Ramos (cell line): ENCODE data around the gene PCDHGC4.

Source experiments
- in situ Hi-C: fragments of 300-500 bp; cut with MboI; formaldehyde crosslinking; loops from one replicate; pipeline ENCODE4 v1.14.3; 2022; ENCODE audit warnings: low sequenced_read_pairs; ENCODE audit not compliant: unreplicated experiment

Gene PCDHGC4

DNA sequence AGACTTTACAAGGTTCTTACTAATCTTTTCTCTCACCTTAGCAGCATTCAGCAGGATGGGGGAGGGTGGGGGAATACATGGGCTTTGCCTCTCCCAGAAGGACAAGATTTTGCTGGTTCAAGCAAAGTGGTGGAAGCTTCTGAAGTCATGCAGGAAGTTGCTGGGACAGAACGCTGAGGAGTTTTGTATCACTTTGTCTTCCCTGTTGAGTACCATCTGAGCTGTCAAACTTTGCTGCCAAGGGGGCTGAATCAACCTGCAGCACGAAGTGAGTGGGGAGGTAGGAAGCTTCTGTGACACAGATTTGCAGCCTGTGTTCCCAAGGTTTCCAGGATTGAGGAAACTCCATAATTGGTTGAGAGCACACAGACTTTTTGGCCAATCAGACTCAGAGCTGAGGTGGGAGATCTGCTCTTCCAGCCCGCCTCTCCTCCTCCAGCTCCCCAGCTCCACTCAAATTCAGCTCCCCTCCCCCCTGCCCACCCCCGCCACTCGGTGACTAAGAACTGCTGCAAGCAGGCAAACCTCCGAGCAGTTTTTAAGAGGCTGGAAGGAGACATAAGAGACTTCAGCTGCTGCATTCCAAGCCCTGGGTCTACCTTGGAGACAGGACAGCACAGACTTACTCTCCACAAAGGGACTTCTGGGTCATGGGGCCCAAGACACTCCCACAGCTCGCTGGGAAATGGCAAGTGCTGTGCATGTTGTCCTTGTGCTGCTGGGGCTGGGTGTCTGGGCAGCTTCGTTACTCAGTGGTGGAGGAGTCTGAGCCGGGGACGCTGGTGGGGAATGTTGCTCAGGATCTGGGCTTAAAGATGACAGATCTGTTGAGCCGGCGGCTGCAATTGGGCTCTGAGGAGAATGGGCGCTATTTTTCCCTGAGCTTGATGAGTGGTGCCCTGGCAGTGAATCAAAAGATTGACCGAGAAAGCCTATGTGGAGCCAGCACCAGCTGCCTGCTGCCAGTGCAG, 4.0 kb downstream of the PCDHGC4 start, which contains the start of gene PCDHGC5:
TSS of gene PCDHGC5 (plus strand) at position 491 of the 971 bp plus-strand sequence. CDS start at position 651, 160 bp downstream.
- in situ Hi-C loops: no loop called here

- in situ Hi-C loops: no loop called here
These were observed 5.0 kb downstream of the PCDHGC4 start for GRCh38 chr5:141489841-141490240.

DNA sequence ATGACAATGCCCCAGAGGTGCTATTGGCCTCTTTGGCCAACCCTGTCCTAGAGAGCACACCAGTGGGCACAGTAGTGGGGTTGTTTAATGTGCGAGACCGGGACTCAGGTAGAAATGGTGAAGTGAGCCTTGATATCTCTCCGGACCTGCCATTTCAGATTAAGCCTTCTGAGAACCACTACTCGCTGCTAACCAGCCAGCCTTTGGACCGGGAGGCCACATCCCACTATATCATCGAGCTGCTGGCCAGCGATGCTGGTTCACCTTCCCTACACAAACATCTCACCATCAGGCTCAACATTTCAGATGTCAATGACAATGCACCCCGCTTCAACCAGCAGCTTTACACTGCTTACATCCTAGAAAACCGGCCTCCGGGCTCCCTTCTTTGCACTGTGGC, 5.4 kb downstream of the PCDHGC4 start:
- in situ Hi-C loops: no loop called here

DNA sequence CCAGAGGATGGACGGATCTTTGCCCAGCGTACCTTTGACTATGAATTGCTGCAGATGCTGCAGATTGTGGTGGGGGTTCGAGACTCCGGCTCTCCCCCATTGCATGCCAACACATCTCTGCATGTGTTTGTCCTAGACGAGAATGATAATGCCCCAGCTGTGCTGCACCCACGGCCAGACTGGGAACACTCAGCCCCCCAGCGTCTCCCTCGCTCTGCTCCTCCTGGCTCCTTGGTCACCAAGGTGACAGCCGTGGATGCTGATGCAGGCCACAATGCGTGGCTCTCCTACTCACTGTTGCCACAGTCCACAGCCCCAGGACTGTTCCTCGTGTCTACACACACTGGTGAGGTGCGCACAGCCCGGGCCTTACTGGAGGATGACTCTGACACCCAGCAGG, 5.9 kb downstream of the PCDHGC4 start:
- in situ Hi-C loops: no loop called here

DNA sequence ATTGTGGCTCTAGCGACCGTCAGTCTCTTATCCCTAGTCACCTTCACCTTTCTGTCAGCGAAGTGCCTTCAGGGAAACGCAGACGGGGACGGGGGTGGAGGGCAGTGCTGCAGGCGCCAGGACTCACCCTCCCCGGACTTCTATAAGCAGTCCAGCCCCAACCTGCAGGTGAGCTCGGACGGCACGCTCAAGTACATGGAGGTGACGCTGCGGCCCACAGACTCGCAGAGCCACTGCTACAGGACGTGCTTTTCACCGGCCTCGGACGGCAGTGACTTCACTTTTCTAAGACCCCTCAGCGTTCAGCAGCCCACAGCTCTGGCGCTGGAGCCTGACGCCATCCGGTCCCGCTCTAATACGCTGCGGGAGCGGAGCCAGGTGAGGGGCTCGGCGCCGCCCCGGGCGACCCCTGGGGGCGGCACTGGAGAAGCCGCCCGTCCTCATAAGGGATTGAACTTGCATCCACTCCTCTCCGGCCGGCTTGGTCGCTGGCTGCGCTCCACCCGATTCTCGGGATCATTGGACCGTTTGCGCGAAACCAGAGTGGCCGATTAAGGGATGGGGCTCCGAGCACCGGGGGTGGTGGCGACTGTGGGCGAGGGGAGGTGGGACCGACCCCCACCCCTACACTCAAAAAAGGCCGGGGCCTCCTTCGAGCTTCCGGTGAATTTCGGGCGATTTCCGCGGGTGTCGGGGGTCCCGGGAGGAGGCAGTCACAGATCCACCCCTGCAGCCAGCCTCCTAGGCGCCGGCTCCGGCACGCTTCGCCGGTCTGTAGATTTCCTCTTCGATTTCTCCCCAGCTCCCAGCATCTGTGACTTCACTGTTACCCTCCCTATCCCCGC, 6.7 kb downstream of the PCDHGC4 start:
- in situ Hi-C loops: no loop called here

GRCh38 chr5:141492168-141492885, 7.5 kb downstream of the PCDHGC4 start:
- in situ Hi-C loops: no loop called here

- in situ Hi-C loops: no loop called here
These were observed 8.9 kb downstream of the PCDHGC4 start for GRCh38 chr5:141493500-141494422.

DNA sequence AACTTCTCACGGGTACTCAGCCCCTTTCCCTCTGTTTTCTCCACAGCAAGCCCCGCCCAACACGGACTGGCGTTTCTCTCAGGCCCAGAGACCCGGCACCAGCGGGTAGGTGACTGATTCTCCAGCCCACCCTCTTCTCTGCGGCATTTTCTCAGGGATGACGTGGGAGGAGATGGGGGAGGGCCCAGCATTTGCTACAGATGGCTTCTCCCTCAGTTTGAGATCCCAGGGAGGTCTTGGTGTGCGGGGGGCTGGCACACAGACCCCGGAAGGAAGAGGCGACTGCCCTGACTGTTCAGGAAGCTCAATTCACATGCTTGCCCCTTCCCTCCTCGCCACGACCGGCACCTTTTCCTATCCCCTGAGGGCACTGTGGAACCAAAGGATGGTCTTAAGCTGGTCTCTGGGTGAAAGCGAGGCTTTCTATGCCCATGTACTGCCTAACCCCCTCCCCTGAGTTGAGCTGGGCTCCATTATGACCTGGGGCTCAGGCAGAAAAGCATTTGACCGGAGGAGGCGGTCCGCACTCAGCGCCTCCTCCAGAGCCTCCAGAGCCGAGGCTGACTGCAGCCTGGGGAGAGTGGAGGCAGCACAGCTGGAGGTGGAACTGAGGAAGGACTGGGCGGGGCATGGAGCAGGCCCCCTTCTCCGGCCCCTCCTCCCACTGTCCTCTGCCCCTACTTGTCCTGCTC, 10.1 kb downstream of the PCDHGC4 start:
- in situ Hi-C loops: no loop called here

DNA sequence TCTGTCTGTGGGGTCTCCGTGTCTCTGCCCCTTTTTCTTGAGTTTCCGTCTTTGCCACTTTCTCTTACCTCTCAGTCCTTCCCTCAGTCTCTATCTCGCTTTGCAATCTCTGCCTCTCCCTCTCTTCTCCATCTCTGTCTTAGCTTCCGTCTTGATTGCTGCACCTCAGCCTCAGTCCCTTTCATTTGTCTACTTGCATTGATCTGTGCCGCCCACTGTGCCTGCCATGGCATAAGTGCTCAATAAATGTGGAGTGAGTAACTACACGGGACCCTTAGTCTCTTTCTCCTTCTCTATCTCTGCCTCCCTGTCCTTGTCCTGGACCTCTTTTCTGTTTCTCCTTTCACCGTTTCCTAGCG, 10.6 kb downstream of the PCDHGC4 start:
- in situ Hi-C loops: no loop called here

DNA sequence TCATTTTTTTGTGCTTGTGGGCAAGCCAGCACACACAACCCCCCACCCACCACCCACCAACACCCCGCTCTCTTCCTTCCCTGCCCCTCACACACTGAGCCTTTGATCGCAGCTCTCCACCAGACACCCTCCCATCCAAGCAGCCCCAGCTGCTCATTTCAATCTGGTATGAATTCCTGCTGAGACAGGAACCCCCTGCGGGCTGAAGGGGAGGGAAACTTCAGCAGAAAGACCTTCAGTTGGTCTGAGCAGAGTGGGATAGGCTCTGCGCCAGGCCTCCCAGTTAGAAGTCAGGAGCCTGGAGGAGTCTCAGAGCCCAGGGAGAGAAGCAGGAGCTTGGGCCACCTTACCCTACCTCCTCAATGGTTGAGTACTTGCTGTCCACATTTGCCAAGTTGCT, 11.2 kb downstream of the PCDHGC4 start:
- in situ Hi-C loops: no loop called here

DNA sequence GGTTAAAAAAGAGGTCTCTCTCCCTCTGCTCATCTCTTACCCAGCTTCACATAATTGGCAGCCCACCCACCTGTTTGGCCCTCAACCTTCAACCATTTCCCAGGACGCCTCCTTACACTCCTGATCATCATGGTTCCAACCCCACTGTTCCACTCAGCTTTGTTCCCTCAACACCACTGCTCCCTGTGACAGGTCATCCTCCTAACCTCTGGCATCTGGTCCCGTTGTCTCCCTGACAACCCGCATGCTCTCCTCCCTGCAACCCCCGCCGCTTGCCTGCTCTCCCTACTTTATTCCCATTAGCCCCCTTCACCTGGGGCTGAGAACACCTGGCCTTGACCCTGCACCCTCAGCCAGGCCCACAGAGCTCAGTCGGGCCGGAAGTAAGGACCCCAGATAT, 16.9 kb downstream of the PCDHGC4 start:
- in situ Hi-C loops: no loop called here

DNA sequence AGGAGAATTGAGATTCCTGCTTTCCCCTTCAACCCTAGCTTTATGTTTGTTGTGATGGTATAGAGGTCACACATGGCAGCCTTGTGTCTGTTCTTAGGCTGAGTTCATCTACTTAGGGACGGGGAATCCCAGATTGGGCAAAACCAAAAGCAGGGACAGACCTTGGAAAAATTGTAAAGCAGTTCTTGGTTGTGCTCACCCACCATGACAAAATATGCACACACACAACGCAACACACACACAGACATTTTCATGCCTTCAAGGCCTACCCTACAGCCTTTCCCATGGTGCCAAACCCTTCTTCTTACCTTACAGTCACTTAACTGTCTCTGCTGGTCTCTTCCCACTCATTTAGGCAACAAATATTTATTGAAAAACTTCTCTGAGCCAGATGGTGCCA, 18.9 kb downstream of the PCDHGC4 start:
- in situ Hi-C loops: no loop called here

DNA sequence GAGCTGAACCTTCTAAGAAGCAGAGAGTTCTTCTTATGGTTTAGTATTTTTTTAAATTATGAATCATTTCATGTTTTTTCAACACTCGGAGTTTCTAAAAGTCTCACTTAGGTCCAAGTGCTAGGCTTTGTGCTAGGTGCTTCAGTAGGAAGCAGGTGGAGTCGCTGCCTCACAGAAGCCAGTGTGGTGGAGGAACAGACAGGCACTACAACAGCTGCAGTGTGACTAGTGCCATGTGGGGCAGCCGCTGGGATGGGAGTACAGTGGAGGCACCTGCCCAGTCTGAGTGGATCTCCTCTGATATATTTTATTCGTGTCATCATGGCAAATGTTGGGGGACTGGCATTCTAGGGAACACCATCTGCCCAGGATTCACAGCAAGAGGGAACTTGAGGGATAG, 19.4 kb downstream of the PCDHGC4 start:
- in situ Hi-C loops: no loop called here

DNA sequence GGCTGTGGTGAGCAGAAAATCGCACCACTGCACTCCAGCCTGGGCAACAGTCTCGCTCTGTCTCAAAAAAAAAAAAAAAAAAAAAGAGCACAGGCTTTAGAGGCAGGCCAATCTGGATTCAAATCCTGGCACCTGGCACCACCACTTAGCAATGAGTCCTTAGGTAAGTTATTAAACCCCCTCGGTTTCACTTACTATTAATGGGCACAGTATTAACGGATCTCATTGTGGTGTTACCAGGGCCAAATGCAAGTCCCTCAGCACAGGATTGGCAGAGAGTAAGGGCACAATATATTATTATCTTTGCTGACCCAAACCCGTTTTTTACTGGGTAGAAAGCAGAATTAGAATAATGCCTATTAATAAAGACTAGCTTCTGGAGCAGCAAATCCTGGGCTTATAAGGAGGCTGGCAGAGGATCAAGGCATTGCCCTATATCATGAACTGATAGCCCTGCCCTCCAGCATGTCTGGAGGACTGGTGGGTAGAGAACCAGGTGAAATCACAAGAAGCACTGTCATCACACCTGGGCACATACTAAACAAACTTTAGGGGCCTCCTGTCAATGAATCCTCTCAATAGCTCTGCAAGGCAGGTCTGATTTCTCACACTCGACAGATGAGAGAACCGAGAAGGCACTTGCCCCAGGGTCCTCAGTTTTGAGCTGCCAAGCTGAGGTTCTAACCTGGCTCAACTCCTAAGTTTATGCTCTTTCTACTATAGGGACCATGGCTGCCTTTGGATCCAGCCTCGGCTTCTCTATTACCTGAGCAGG, 21.7 kb downstream of the PCDHGC4 start:
- in situ Hi-C loops: no loop called here

DNA sequence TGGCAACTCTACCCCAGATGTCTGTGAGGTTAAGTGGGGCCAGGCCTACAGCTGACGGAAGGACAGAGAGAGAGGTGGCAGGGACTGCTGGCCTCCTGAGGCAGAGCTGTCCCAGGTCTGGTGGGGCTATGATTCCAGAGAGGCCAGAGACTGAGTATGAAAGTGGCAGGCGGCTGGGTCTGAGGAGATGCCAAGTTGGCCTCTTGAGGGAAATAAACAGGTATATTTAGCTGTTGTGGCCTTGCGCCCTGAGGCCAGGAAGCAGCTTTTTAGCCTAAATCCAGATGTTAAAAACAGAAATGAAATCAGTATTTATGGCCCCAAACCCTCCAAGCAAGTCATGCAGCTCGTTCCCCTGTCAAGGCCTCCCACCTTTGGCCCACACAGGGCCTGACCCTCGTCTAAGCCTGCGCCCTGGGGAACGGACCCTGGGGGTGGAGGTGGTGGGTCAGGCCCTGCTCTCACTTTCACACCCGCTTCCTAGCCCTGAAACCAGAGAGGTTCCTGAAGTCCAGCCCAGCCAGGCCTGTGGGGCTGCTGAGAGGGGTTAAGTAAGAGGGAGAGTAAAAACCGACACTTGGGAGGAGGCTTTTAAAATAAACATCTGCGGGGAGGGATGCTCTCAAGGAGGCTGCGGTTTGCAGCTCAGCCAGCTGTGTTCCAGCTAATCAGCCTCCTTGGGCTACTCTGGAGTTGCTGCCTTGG, 22.7 kb downstream of the PCDHGC4 start:
- in situ Hi-C loops: no loop called here

DNA sequence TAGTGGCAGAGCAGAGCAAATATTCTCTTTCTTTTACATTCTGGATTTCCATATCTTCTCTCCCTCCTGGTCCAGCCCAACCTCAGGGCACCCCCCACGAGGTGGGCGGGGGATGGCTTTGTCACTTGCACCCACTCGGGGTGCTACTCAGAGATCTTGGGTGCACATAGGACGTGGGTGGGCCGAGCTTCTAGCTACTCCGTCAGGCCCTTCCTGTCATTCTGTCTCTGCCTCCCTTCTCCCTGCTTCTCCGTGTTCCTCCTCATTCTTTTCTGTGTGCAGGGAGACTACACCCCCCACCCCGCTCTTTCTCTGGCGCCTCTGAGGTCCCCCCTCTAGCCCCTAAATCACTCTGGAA, 23.6 kb downstream of the PCDHGC4 start:
- in situ Hi-C loops: no loop called here

GRCh38 chr5:141508798-141509611, 24.2 kb downstream of the PCDHGC4 start:
- in situ Hi-C loops: no loop called here
